Vagina (tissue), 2 donors: ENCODE measurements around the gene AAMDC.

Experiments
- CTCF ChIP-seq, 3 experiments: fragments of 450-650 bp in 2 of 3; fragments of 200-600 bp in 1 of 3; sonication (generic) in 1 of 3; IDR thresholded peaks; one replicate each; pipeline ENCODE4 v1.5.1; 2017 to 2019; ENCODE audit warnings: antibody characterized with exemption in 3 of 3, mild to moderate bottlenecking in 2 of 3, moderate library complexity in 2 of 3
- POLR2AphosphoS5 ChIP-seq, 2 donors: sonication (generic); formaldehyde crosslinking; IDR thresholded peaks; one replicate each; pipeline ENCODE4 v1.9.0; 2017; ENCODE audit warnings: antibody characterized with exemption in 2 of 2, mild to moderate bottlenecking in 2 of 2, low read depth in 1 of 2; ENCODE audit not compliant: insufficient read depth in 1 of 2

- TF ChIP-seq POLR2AphosphoS5 (IDR thresholded peaks at IDR 0.05; ENCODE audit: insufficient read depth in 1 of 2, low read depth in 1 of 2) (no peak), CTCF (IDR thresholded peaks at IDR 0.05) (no peak)
These were observed 14.5 kb upstream of the AAMDC start for GRCh38 chr11:77806415-77806814.
